Coronary artery (tissue), 2 donors: ENCODE measurements around the gene CSAD.
"Not testable (repeated sequence)": the region's sequence is repeated elsewhere in the genome, so short reads cannot be mapped to it uniquely, and the experiment has no call there.

ENCODE experiments used
- DNase-seq: peaks from one replicate; pipeline ENCODE4 v3.0.0-alpha.2; 2017; ENCODE audit warnings: low spot score
- H3K27ac ChIP-seq, 2 donors: fragments of 200-600 bp; sonication (generic); one replicate each; pipeline ENCODE4 v1.5.1; 2016 to 2019
- H3K4me3 ChIP-seq: fragments of 200-600 bp; sonication (generic); 2 replicates; pipeline ENCODE4 v1.5.1; 2016; ENCODE audit warnings: mild to moderate bottlenecking, moderate library complexity
- CTCF ChIP-seq: fragments of 200-600 bp; sonication (generic); IDR thresholded peaks from one replicate; pipeline ENCODE4 v1.5.1; 2019; ENCODE audit warnings: antibody characterized with exemption

CSAD gene

GRCh38 chr12:53171725-53172329 lies 8.9 kb downstream of the CSAD start:
- H3K4me3 ChIP-seq: no peak overlapping the region
- H3K27ac ChIP-seq: no peak overlapping the region
- no peak for TF ChIP-seq CTCF
- DNase-seq: peak; percentile 41

- Histone ChIP-seq H3K27ac (no peak overlapping the region), H3K4me3 (no peak overlapping the region)
- peak; percentile 60 for DNase-seq
- no peak for TF ChIP-seq CTCF
These were observed 9.6 kb downstream of the CSAD start for GRCh38 chr12:53170876-53171724.

GRCh38 chr12:53170215-53170614 lies 10.5 kb downstream of the CSAD start:
- TF ChIP-seq CTCF: no peak

GRCh38 chr12:53169644-53170043 lies 11.1 kb downstream of the CSAD start:
- DNase-seq: peak; percentile 52
- no peak overlapping the region for H3K4me3 ChIP-seq
- TF ChIP-seq CTCF: no peak
- H3K27ac ChIP-seq: no peak overlapping the region

More at GRCh38 chr12:53170215-53170614, 10.5 kb downstream of the CSAD start:
- Histone ChIP-seq H3K4me3 (no peak overlapping the region), H3K27ac (no peak overlapping the region)
- DNase-seq: no peak

GRCh38 chr12:53166837-53167236 lies 13.9 kb downstream of the CSAD start:
- no peak for DNase-seq
- no peak for TF ChIP-seq CTCF
- H3K27ac ChIP-seq: no peak overlapping the region
- H3K4me3 ChIP-seq: no peak overlapping the region

GRCh38 chr12:53163008-53163407 lies 17.7 kb downstream of the CSAD start:
- DNase-seq, H3K27ac ChIP-seq, H3K4me3 ChIP-seq: not testable (repeated sequence)

- Histone ChIP-seq H3K4me3 (no peak overlapping the region), H3K27ac (no peak overlapping the region)
- no peak for DNase-seq
- TF ChIP-seq CTCF: no peak
These were observed 19.4 kb downstream of the CSAD start for GRCh38 chr12:53161119-53161911.
